Right lobe of liver (tissue), 4 donors: ENCODE measurements around the gene XRCC4.

Experiments used
- CTCF ChIP-seq, 4 donors: fragments of 200-600 bp in 3 of 4; fragments of 450-650 bp in 1 of 4; IDR thresholded peaks; one replicate each; pipeline versions ENCODE4 v1.5.1 to v1.8.0; 2016 to 2022; ENCODE audit warnings: antibody characterized with exemption in 4 of 4, mild to moderate bottlenecking in 2 of 4
- POLR2A ChIP-seq: fragments of 450-650 bp; IDR thresholded peaks from one replicate; pipeline ENCODE4 v1.6.1; 2017; ENCODE audit warnings: antibody characterized with exemption, mild to moderate bottlenecking
- donor health status: DM: no; HTN: no; CAD: no.
- donor health status: DM: no; HTN: no; CAD: no.
- donor health status: DM: no; HTN: yes; CAD: no.

GRCh38 chr5:83149671-83150070 lies 72.3 kb downstream of the XRCC4 start:
- TF ChIP-seq CTCF (IDR thresholded peaks at IDR 0.05) (no peak), POLR2A (no peak)
